OCI-LY1 (cell line): ENCODE measurements around the gene EYA2.

ENCODE experiments used
- H2AFZ ChIP-seq: fragments of 200-600 bp; sonication (generic), shearing (Covaris generic); 2 replicates; pipeline ENCODE4 v1.6.0; 2014; ENCODE audit warnings: antibody characterized with exemption, mild to moderate bottlenecking, low read length
- H3F3A ChIP-seq: fragments of 200-600 bp; sonication (generic), shearing (Covaris generic); 2 replicates; pipeline ENCODE4 v1.6.0; 2014; ENCODE audit warnings: mild to moderate bottlenecking, antibody characterized with exemption, low read length, moderate library complexity; ENCODE audit not compliant: insufficient read depth
- H3K27ac ChIP-seq: fragments of 200-600 bp; sonication (generic); 2 replicates; pipeline ENCODE4 v1.5.1; 2014; ENCODE audit warnings: low read length, mixed run types, mild to moderate bottlenecking, low read depth; ENCODE audit not compliant: poor library complexity, severe bottlenecking
- H3K27me3 ChIP-seq: fragments of 200-600 bp; sonication (generic); 2 replicates; pipeline ENCODE4 v1.6.0; 2014; ENCODE audit warnings: antibody characterized with exemption, mild to moderate bottlenecking, low read length, moderate library complexity; ENCODE audit not compliant: insufficient read depth
- H3K36me3 ChIP-seq: fragments of 200-600 bp; sonication (generic); 2 replicates; pipeline ENCODE4 v1.6.1; 2014; ENCODE audit warnings: mild to moderate bottlenecking, antibody characterized with exemption, low read length, moderate library complexity, mixed read lengths; ENCODE audit not compliant: insufficient read depth
- H3K4me1 ChIP-seq: fragments of 200-600 bp; sonication (generic); 2 replicates; pipeline ENCODE4 v1.5.1; 2014; ENCODE audit warnings: mild to moderate bottlenecking, low read length, moderate library complexity; ENCODE audit not compliant: insufficient read depth, severe bottlenecking
- H3K4me2 ChIP-seq: fragments of 200-600 bp; sonication (generic), shearing (Covaris generic); 2 replicates; pipeline ENCODE4 v1.6.1; 2014; ENCODE audit warnings: low read length
- H3K4me3 ChIP-seq: fragments of 200-600 bp; sonication (generic); 2 replicates; pipeline ENCODE4 v1.5.1; 2014; ENCODE audit warnings: low read length, low read depth, mild to moderate bottlenecking, mixed read lengths; ENCODE audit not compliant: poor library complexity, severe bottlenecking
- H3K79me2 ChIP-seq: fragments of 200-600 bp; shearing (Covaris generic); 2 replicates; pipeline ENCODE4 v1.6.1; 2016; ENCODE audit warnings: mixed run types, low read length, mixed read lengths; ENCODE audit not compliant: insufficient read depth
- H3K9ac ChIP-seq: fragments of 200-600 bp; sonication (generic), shearing (Covaris generic); 2 replicates; pipeline ENCODE4 v1.6.1; 2014; ENCODE audit warnings: mild to moderate bottlenecking, low read length, mixed read lengths
- H3K9me2 ChIP-seq: fragments of 200-600 bp; sonication (generic), shearing (Covaris generic); 2 replicates; pipeline ENCODE4 v1.6.1; 2014; ENCODE audit warnings: low read depth, mild to moderate bottlenecking, low read length, mixed read lengths
- H3K9me3 ChIP-seq: fragments of 200-600 bp; shearing (Covaris generic); 2 replicates; pipeline ENCODE4 v1.6.1; 2014; ENCODE audit warnings: low read length, mixed read lengths
- H4K20me1 ChIP-seq: fragments of 200-600 bp; sonication (generic), shearing (Covaris generic); 2 replicates; pipeline ENCODE4 v1.6.0; 2016; ENCODE audit warnings: mild to moderate bottlenecking, low read length; ENCODE audit not compliant: insufficient read depth
- EZH2 ChIP-seq: fragments of 200-600 bp; sonication (generic), shearing (Covaris generic); IDR thresholded peaks from 2 replicates; pipeline ENCODE4 v1.8.0; 2017; ENCODE audit warnings: borderline replicate concordance, mixed run types, mild to moderate bottlenecking, antibody characterized with exemption, low read length, moderate library complexity, mixed read lengths
- TF ChIP-seq, protein P1 (sequence below): fragments of 200-600 bp; sonication (generic), shearing (Covaris generic); IDR thresholded peaks from 2 replicates; pipeline ENCODE4 v1.5.1; 2017; ENCODE audit warnings: mild to moderate bottlenecking, antibody characterized with exemption, low read length, moderate library complexity, mixed read lengths

Gene EYA2

GRCh38 chr20:47066484-47067270 is 172.0 kb downstream of the EYA2 start:
- H3K36me3 ChIP-seq: no peaks in the 10 kb centered on the region
- no peak overlapping the region for H3K4me2 ChIP-seq
- H2AFZ ChIP-seq: no peak overlapping the region
- H3K27me3 ChIP-seq: no peaks in the 10 kb centered on the region
- H3F3A ChIP-seq: no peaks in the 10 kb centered on the region
- H3K9me2 ChIP-seq: no peaks in the 10 kb centered on the region
- TF ChIP-seq EZH2: no peak
- TF ChIP-seq, protein P1, sequence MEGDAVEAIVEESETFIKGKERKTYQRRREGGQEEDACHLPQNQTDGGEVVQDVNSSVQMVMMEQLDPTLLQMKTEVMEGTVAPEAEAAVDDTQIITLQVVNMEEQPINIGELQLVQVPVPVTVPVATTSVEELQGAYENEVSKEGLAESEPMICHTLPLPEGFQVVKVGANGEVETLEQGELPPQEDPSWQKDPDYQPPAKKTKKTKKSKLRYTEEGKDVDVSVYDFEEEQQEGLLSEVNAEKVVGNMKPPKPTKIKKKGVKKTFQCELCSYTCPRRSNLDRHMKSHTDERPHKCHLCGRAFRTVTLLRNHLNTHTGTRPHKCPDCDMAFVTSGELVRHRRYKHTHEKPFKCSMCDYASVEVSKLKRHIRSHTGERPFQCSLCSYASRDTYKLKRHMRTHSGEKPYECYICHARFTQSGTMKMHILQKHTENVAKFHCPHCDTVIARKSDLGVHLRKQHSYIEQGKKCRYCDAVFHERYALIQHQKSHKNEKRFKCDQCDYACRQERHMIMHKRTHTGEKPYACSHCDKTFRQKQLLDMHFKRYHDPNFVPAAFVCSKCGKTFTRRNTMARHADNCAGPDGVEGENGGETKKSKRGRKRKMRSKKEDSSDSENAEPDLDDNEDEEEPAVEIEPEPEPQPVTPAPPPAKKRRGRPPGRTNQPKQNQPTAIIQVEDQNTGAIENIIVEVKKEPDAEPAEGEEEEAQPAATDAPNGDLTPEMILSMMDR: no peak
- peaks cover 9% of the 10 kb centered on the region for H3K9me3 ChIP-seq
- H3K4me1 ChIP-seq: no peaks in the 10 kb centered on the region
- H4K20me1 ChIP-seq: no peaks in the 10 kb centered on the region
- H3K79me2 ChIP-seq: no peaks in the 10 kb centered on the region
- no peak overlapping the region for H3K9ac ChIP-seq
- H3K27ac ChIP-seq: no peak overlapping the region
- H3K4me3 ChIP-seq: no peak overlapping the region

GRCh38 chr20:47067776-47068175 is 173.1 kb downstream of the EYA2 start:
- Histone ChIP-seq H3K27me3 (no peaks in the 10 kb centered on the region), H3K4me2 (no peak overlapping the region), H3K4me1 (no peaks in the 10 kb centered on the region), H3F3A (no peaks in the 10 kb centered on the region), H3K9me2 (no peaks in the 10 kb centered on the region), H3K79me2 (no peaks in the 10 kb centered on the region), H3K9me3 (peaks cover 9% of the 10 kb centered on the region), H3K36me3 (no peaks in the 10 kb centered on the region), H3K4me3 (no peak overlapping the region), H4K20me1 (no peaks in the 10 kb centered on the region), H2AFZ (no peak overlapping the region), H3K27ac (no peak overlapping the region), H3K9ac (no peak overlapping the region)
- TF ChIP-seq, protein P1: no peak
- TF ChIP-seq EZH2: no peak

DNA sequence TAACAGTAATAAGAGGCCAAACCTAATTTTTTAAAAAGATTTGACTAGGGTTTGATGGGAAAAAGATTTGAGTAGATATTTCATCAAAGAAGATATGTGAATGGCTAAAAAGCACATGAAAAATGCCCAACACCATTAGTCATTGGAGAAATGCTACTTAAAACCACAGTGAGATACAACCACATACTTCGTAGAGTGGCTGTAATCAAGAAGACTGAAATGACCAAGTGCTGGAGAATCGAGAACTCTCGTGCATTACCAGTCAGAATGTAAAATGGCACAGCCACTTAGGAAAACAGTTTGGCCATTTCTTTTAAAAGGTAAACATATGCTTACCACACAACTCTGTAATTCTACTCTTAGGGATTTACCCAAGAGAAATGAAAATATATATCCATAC is 175.5 kb downstream of the EYA2 start:
- H3K4me1 ChIP-seq: no peaks in the 10 kb centered on the region
- H3K9ac ChIP-seq: no peak overlapping the region
- no peak for TF ChIP-seq EZH2
- TF ChIP-seq, protein P1: no peak

More for the DNA sequence above, 175.5 kb downstream of the EYA2 start:
- H3K27me3 ChIP-seq: no peaks in the 10 kb centered on the region
- no peak overlapping the region for H3K27ac ChIP-seq
- no peak overlapping the region for H2AFZ ChIP-seq
- H3K4me3 ChIP-seq: no peak overlapping the region
- H3K9me3 ChIP-seq: peaks cover 9% of the 10 kb centered on the region
- H3K36me3 ChIP-seq: no peaks in the 10 kb centered on the region
- H4K20me1 ChIP-seq: no peaks in the 10 kb centered on the region
- H3F3A ChIP-seq: no peaks in the 10 kb centered on the region
- no peaks in the 10 kb centered on the region for H3K9me2 ChIP-seq
- H3K4me2 ChIP-seq: no peak overlapping the region
- no peaks in the 10 kb centered on the region for H3K79me2 ChIP-seq
